Choroid plexus epithelial cell (primary cell): ENCODE measurements around the gene MAN2B2.

Source experiments
- DNase-seq: peaks from one replicate; pipeline ENCODE4 v3.0.0-alpha.2; 2010; ENCODE audit warnings: low read depth
- H3K4me3 ChIP-seq: 2 replicates; pipeline ENCODE4 v1.5.1; 2011; ENCODE audit warnings: low read depth, mild to moderate bottlenecking, control low read depth, low read length, moderate library complexity
- TF ChIP-seq, protein P1 (sequence below): conservative IDR thresholded peaks from 2 replicates; pipeline ENCODE4 v1.5.1; 2011; ENCODE audit warnings: low read depth, mild to moderate bottlenecking, control low read depth, inconsistent platforms, low read length, moderate library complexity

MAN2B2 gene

DNA sequence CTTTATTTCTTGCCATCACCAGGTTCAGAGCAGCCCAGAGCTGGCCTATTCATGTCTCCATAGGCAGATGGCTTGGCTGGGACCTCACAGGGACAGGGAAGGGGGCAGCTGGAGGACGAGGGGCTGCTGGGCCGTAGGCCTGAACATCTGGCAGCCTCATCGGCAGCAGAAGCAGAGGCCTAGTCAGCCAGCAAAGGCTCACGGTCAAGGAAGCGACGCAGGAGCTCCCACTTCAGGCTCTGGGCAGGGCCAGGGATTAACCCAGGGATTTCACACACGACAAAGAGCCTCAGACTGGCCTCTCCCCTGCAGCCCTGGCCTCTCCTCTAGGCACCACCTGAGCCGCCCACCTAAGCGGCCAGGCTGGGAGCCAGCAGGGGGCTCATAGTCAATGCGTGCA, 46.0 kb upstream of the MAN2B2 start:
- TF ChIP-seq, protein P1, sequence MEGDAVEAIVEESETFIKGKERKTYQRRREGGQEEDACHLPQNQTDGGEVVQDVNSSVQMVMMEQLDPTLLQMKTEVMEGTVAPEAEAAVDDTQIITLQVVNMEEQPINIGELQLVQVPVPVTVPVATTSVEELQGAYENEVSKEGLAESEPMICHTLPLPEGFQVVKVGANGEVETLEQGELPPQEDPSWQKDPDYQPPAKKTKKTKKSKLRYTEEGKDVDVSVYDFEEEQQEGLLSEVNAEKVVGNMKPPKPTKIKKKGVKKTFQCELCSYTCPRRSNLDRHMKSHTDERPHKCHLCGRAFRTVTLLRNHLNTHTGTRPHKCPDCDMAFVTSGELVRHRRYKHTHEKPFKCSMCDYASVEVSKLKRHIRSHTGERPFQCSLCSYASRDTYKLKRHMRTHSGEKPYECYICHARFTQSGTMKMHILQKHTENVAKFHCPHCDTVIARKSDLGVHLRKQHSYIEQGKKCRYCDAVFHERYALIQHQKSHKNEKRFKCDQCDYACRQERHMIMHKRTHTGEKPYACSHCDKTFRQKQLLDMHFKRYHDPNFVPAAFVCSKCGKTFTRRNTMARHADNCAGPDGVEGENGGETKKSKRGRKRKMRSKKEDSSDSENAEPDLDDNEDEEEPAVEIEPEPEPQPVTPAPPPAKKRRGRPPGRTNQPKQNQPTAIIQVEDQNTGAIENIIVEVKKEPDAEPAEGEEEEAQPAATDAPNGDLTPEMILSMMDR = no peak
- DNase-seq = no peak
- H3K4me3 ChIP-seq = no peak overlapping the region

DNA sequence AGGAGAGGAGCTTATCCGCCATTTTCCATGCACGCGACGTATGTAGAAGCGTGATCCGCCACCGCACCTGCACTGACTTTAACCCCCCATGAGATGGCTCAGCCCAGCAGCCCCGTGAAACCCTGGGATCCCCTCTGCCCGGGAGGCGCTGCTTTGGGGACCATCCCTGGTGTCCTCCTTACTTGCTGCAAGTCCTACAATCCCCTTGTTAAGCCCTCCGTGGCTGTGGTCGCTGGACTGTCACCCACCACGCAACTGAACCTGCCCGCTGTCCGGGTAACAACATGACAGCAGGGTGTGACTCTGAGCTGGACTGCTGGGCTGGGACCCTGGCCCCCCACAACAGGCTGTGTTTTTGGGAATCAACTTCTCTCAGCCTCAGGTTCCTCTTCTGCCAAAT, 44.7 kb upstream of the MAN2B2 start:
- TF ChIP-seq, protein P1 = no peak
- no peak for DNase-seq
- no peak overlapping the region for H3K4me3 ChIP-seq

DNA sequence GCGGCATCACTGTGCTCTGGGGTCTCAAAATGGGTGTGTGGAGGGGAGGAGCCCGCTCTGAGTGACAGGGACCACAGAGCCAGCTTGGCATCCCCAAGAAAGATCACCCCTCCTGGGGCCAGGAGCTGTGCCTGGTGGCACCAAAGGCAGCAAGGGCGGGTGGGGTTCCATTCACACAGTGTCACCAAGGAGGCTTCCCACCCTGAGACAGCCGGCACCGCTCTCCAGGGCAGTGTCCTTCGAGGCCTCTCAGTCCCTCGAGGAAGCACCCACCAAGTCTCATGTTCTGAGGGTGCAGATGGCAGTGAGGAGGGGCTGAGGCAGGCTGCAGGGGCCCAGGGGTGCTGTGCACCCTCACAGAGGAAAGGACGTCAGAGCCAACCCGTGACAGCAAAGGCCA, 44.0 kb upstream of the MAN2B2 start:
- DNase-seq = no peak
- no peak overlapping the region for H3K4me3 ChIP-seq
- TF ChIP-seq, protein P1 = no peak

DNA sequence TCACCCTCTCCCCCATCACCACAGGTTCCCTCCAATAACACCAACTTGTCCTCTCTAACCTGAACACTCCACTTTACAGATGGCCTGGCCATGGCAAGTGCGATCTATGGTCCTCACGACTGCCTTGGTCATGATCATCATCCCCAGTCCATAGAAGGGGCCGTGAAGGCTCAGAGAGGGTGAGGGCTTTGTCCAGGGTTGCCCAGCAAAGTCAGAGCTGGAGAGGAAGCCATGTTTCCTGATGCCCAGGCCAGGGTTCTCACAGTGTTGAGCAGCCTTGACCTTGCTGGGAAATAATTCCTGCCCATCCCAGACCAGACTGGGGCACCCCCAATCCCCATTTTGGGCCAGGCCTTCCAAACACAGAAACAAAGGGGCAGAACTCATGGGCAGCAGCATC, 42.9 kb upstream of the MAN2B2 start:
- TF ChIP-seq, protein P1 = no peak
- no peak for DNase-seq
- H3K4me3 ChIP-seq = no peak overlapping the region

DNA sequence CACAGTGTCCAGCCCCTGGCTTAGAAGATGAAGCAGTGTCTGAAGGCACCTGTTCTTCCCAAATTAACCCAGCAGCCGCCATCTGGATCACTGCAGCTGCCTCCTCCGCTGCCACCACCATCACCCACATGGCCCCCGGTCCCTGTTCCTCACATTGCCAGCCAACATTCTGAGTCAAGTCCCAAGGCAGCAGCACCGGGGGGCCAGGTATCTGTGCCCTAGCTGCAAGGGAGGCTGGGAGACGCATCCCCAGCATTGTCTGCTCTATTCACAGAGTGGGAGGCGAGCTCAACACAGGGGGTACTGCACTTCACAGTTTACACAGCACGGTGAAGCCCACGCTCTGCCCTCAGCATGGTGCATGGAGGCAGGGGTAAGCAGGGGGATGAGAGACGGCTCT, 42.3 kb upstream of the MAN2B2 start:
- no peak overlapping the region for H3K4me3 ChIP-seq
- no peak for DNase-seq
- TF ChIP-seq, protein P1 = no peak

DNA sequence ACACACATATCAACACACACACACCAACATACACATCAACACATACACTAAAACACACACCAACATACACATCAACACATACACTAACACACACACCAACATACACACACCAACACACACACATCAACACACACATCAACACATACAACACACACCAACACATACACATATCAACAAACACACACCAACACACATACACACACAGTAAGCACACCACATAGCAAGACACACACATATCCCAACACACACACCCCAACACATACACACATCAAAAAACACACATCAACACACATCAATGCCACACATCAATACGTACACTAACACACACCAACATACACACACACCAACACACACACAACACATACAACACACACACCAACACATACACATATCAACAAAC, 40.9 kb upstream of the MAN2B2 start:
- H3K4me3 ChIP-seq = no peak overlapping the region
- no peak for DNase-seq
- TF ChIP-seq, protein P1 = no peak

DNA sequence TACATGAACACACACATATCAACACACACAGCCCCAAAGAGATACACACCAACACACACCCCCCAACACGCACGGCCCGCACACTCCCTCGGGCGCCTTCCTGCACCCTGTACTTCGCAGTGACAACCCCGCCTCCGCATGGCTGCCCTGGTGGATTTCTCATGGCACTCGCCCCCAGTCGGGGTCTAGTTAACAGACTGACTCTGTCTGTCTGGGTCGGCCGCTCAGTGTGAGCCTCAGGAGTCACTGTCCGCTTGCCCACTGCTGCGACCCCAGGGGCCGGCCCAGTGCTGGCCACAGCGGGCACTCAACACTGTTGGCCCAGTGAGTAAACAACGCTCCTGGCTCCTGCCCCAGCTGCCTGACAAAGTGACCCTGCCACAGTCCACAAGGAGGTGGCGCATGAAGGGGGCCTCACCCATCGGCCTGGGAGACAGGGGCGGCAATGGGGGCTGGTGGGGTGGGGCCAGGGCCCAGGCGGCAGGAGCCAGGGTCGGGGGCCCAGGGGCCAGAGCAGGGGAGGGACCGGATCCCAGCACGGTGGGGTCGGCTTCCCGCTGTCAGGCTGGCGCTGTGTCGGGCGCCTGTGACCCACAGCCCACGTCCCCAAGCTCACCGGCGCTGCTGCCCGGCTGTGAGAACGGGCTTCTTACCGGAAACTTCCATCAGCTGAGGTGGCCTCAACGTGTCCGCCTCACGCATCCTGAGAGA, 40.2 kb upstream of the MAN2B2 start:
- DNase-seq = no peak
- TF ChIP-seq, protein P1 = no peak
- no peak overlapping the region for H3K4me3 ChIP-seq
